Measurements from ENCODE around the gene KIAA1958.

The KIAA1958 gene

GRCh38 chr9:112680731-112681402, 194.2 kb downstream of the KIAA1958 start:
- DNase-seq (ENCODE audit: low read depth in 1 of 2, low spot score in 1 of 2) = no peak
- Histone ChIP-seq H3K27me3 (ENCODE audit: insufficient read depth, poor library complexity, severe bottlenecking) (no peaks in the 10 kb centered on the region), H3K4me3 (replicated peaks; ENCODE audit: insufficient read depth, low read length) (no peak overlapping the region), H3K27ac (replicated peaks) (no peak overlapping the region)
- no peak for TF ChIP-seq GABPA (IDR thresholded peaks at IDR 0.05; ENCODE audit: low read depth)
- TF ChIP-seq, protein P1, sequence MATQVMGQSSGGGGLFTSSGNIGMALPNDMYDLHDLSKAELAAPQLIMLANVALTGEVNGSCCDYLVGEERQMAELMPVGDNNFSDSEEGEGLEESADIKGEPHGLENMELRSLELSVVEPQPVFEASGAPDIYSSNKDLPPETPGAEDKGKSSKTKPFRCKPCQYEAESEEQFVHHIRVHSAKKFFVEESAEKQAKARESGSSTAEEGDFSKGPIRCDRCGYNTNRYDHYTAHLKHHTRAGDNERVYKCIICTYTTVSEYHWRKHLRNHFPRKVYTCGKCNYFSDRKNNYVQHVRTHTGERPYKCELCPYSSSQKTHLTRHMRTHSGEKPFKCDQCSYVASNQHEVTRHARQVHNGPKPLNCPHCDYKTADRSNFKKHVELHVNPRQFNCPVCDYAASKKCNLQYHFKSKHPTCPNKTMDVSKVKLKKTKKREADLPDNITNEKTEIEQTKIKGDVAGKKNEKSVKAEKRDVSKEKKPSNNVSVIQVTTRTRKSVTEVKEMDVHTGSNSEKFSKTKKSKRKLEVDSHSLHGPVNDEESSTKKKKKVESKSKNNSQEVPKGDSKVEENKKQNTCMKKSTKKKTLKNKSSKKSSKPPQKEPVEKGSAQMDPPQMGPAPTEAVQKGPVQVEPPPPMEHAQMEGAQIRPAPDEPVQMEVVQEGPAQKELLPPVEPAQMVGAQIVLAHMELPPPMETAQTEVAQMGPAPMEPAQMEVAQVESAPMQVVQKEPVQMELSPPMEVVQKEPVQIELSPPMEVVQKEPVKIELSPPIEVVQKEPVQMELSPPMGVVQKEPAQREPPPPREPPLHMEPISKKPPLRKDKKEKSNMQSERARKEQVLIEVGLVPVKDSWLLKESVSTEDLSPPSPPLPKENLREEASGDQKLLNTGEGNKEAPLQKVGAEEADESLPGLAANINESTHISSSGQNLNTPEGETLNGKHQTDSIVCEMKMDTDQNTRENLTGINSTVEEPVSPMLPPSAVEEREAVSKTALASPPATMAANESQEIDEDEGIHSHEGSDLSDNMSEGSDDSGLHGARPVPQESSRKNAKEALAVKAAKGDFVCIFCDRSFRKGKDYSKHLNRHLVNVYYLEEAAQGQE (IDR thresholded peaks at IDR 0.05; ENCODE audit: insufficient replicate concordance, low read depth) = no peak
- TF ChIP-seq POLR2AphosphoS5 (IDR thresholded peaks at IDR 0.05; ENCODE audit: low read depth) = no peak
- no peak for TF ChIP-seq CTCF (IDR thresholded peaks at IDR 0.05; ENCODE audit: insufficient read depth, low read length)
- TF ChIP-seq SPI1 (IDR thresholded peaks at IDR 0.05; ENCODE audit: borderline replicate concordance, low read depth) = no peak

GRCh38 chr9:112689161-112689740, 202.6 kb downstream of the KIAA1958 start:
- Histone ChIP-seq H3K27ac (replicated peaks) (no peak overlapping the region), H3K4me3 (replicated peaks; ENCODE audit: insufficient read depth, low read length) (no peak overlapping the region), H3K27me3 (ENCODE audit: insufficient read depth, poor library complexity, severe bottlenecking) (no peaks in the 10 kb centered on the region)
- DNase-seq (ENCODE audit: low read depth in 1 of 2, low spot score in 1 of 2) = no peak
- TF ChIP-seq, protein P1 (IDR thresholded peaks at IDR 0.05; ENCODE audit: insufficient replicate concordance, low read depth) = no peak
- TF ChIP-seq SPI1 (IDR thresholded peaks at IDR 0.05; ENCODE audit: borderline replicate concordance, low read depth) (no peak), CTCF (IDR thresholded peaks at IDR 0.05; ENCODE audit: insufficient read depth, low read length) (no peak), POLR2AphosphoS5 (IDR thresholded peaks at IDR 0.05; ENCODE audit: low read depth) (no peak), GABPA (IDR thresholded peaks at IDR 0.05; ENCODE audit: low read depth) (no peak)

- no peak overlapping the region for H3K4me3 ChIP-seq (replicated peaks; ENCODE audit: insufficient read depth, low read length)
- TF ChIP-seq, protein P1 (IDR thresholded peaks at IDR 0.05; ENCODE audit: insufficient replicate concordance, low read depth) = no peak
- no peak for TF ChIP-seq POLR2AphosphoS5 (IDR thresholded peaks at IDR 0.05; ENCODE audit: low read depth)
- no peak for TF ChIP-seq GABPA (IDR thresholded peaks at IDR 0.05; ENCODE audit: low read depth)
- no peak for TF ChIP-seq CTCF (IDR thresholded peaks at IDR 0.05; ENCODE audit: insufficient read depth, low read length)
- no peak for TF ChIP-seq SPI1 (IDR thresholded peaks at IDR 0.05; ENCODE audit: borderline replicate concordance, low read depth)
- H3K27ac ChIP-seq (replicated peaks) = no peak overlapping the region
- no peak for DNase-seq (ENCODE audit: low read depth in 1 of 2, low spot score in 1 of 2)
- no peaks in the 10 kb centered on the region for H3K27me3 ChIP-seq (ENCODE audit: insufficient read depth, poor library complexity, severe bottlenecking)
Measured at GRCh38 chr9:112694706-112695555, 208.3 kb downstream of the KIAA1958 start.

Data from HL-60 (cell line).